Measurements from ENCODE around the gene JARID2.

The JARID2 gene

GRCh38 chr6:15330174-15330944 is 84.5 kb downstream of the JARID2 start:
- H3K4me2 ChIP-seq (ENCODE audit: low read length, poor library complexity, severe bottlenecking): peak overlapping the region; percentile 31
- H3K23ac ChIP-seq (ENCODE audit: low read length in 2 of 2): no peak overlapping the region
- no peak overlapping the region for H4K8ac ChIP-seq (ENCODE audit: low read length)
- no peak overlapping the region for H2AFZ ChIP-seq (ENCODE audit: low read depth, low read length)
- peaks cover 11% of the 10 kb centered on the region for H3K4me1 ChIP-seq (ENCODE audit: control insufficient read depth, insufficient read depth, low read depth, low read length)
- no peak overlapping the region for H2BK15ac ChIP-seq (ENCODE audit: low read depth, poor library complexity, severe bottlenecking)
- no peaks in the 10 kb centered on the region for H3K27me3 ChIP-seq (ENCODE audit: control insufficient read depth in 1 of 2, insufficient read depth in 1 of 2, low read length in 2 of 2)
- no peak overlapping the region for H3K14ac ChIP-seq (ENCODE audit: low read length in 2 of 2)
- H2BK5ac ChIP-seq (ENCODE audit: low read depth, low read length, poor library complexity, severe bottlenecking): no peak overlapping the region
- H3K79me1 ChIP-seq (replicated peaks; ENCODE audit: low read length, poor library complexity, severe bottlenecking): peaks cover 25% of the 10 kb centered on the region
- peak overlapping the region; percentile 34 to 39 for H3K18ac ChIP-seq (ENCODE audit: low read depth in 1 of 2, low read length in 2 of 2)
- H3K36me3 ChIP-seq (ENCODE audit: control insufficient read depth in 1 of 2, insufficient read depth in 2 of 2, low read depth in 1 of 2, low read length in 2 of 2): no peaks in the 10 kb centered on the region
- no peak overlapping the region for H3K27ac ChIP-seq (ENCODE audit: low read length, poor library complexity, severe bottlenecking)
- peak overlapping the region in 1 of 2 experiments; percentile 51 for H3K4me3 ChIP-seq (ENCODE audit: insufficient read depth in 1 of 2, low read depth in 1 of 2, low read length in 2 of 2)
- H3K9ac ChIP-seq (ENCODE audit: low read length): peak overlapping the region; percentile 77
- no peak overlapping the region for H4K91ac ChIP-seq (ENCODE audit: low read length)
- peak overlapping the region; percentile 73 for H2AK5ac ChIP-seq (ENCODE audit: low read length, severe bottlenecking)
- peak overlapping the region in 1 of 2 experiments; percentile 63 for H2BK12ac ChIP-seq (ENCODE audit: low read length in 2 of 2)
- 61% methylated on average over 5 of the region's 8 CpGs for WGBS
- H2BK120ac ChIP-seq (ENCODE audit: low read depth, low read length): no peak overlapping the region
- no peak overlapping the region for H3K4ac ChIP-seq (ENCODE audit: low read depth in 1 of 2, low read length in 2 of 2)
- no peaks in the 10 kb centered on the region for H3K9me3 ChIP-seq (ENCODE audit: control insufficient read depth, low read length)
- DNase-seq: no peak

- Histone ChIP-seq H4K91ac (ENCODE audit: low read length) (no peak overlapping the region), H3K36me3 (ENCODE audit: control insufficient read depth in 1 of 2, insufficient read depth in 2 of 2, low read depth in 1 of 2, low read length in 2 of 2) (no peaks in the 10 kb centered on the region), H2BK120ac (ENCODE audit: low read depth, low read length) (no peak overlapping the region), H3K4ac (ENCODE audit: low read depth in 1 of 2, low read length in 2 of 2) (no peak overlapping the region), H3K9ac (ENCODE audit: low read length) (peak overlapping the region; percentile 77), H2AFZ (ENCODE audit: low read depth, low read length) (no peak overlapping the region), H3K27ac (ENCODE audit: low read length, poor library complexity, severe bottlenecking) (no peak overlapping the region), H3K9me3 (ENCODE audit: control insufficient read depth, low read length) (no peaks in the 10 kb centered on the region), H3K23ac (ENCODE audit: low read length in 2 of 2) (no peak overlapping the region), H2BK12ac (ENCODE audit: low read length in 2 of 2) (peak overlapping the region in 1 of 2 experiments; percentile 33), H3K4me1 (ENCODE audit: control insufficient read depth, insufficient read depth, low read depth, low read length) (peaks cover 11% of the 10 kb centered on the region), H3K18ac (ENCODE audit: low read depth in 1 of 2, low read length in 2 of 2) (no peak overlapping the region), H3K27me3 (ENCODE audit: control insufficient read depth in 1 of 2, insufficient read depth in 1 of 2, low read length in 2 of 2) (no peaks in the 10 kb centered on the region), H2AK5ac (ENCODE audit: low read length, severe bottlenecking) (no peak overlapping the region), H3K79me1 (replicated peaks; ENCODE audit: low read length, poor library complexity, severe bottlenecking) (peaks cover 27% of the 10 kb centered on the region), H3K14ac (ENCODE audit: low read length in 2 of 2) (no peak overlapping the region), H3K4me3 (ENCODE audit: insufficient read depth in 1 of 2, low read depth in 1 of 2, low read length in 2 of 2) (no peak overlapping the region), H3K4me2 (ENCODE audit: low read length, poor library complexity, severe bottlenecking) (no peak overlapping the region), H2BK5ac (ENCODE audit: low read depth, low read length, poor library complexity, severe bottlenecking) (no peak overlapping the region), H2BK15ac (ENCODE audit: low read depth, poor library complexity, severe bottlenecking) (no peak overlapping the region), H4K8ac (ENCODE audit: low read length) (no peak overlapping the region)
- peak; percentile 49 for DNase-seq
Measured at GRCh38 chr6:15331143-15331542, 85.3 kb downstream of the JARID2 start.

GRCh38 chr6:15331629-15332251 is 85.9 kb downstream of the JARID2 start:
- Histone ChIP-seq H3K23ac (ENCODE audit: low read length in 2 of 2) (no peak overlapping the region), H3K9me3 (ENCODE audit: control insufficient read depth, low read length) (no peaks in the 10 kb centered on the region), H3K27ac (ENCODE audit: low read length, poor library complexity, severe bottlenecking) (no peak overlapping the region), H2BK5ac (ENCODE audit: low read depth, low read length, poor library complexity, severe bottlenecking) (no peak overlapping the region), H2BK120ac (ENCODE audit: low read depth, low read length) (no peak overlapping the region), H3K36me3 (ENCODE audit: control insufficient read depth in 1 of 2, insufficient read depth in 2 of 2, low read depth in 1 of 2, low read length in 2 of 2) (no peaks in the 10 kb centered on the region), H4K8ac (ENCODE audit: low read length) (no peak overlapping the region), H2BK12ac (ENCODE audit: low read length in 2 of 2) (no peak overlapping the region), H3K4me2 (ENCODE audit: low read length, poor library complexity, severe bottlenecking) (no peak overlapping the region), H4K91ac (ENCODE audit: low read length) (no peak overlapping the region), H3K9ac (ENCODE audit: low read length) (no peak overlapping the region), H3K4me3 (ENCODE audit: insufficient read depth in 1 of 2, low read depth in 1 of 2, low read length in 2 of 2) (no peak overlapping the region), H2AK5ac (ENCODE audit: low read length, severe bottlenecking) (no peak overlapping the region), H3K79me1 (replicated peaks; ENCODE audit: low read length, poor library complexity, severe bottlenecking) (peaks cover 25% of the 10 kb centered on the region), H2AFZ (ENCODE audit: low read depth, low read length) (no peak overlapping the region), H3K27me3 (ENCODE audit: control insufficient read depth in 1 of 2, insufficient read depth in 1 of 2, low read length in 2 of 2) (no peaks in the 10 kb centered on the region), H3K14ac (ENCODE audit: low read length in 2 of 2) (no peak overlapping the region), H3K4ac (ENCODE audit: low read depth in 1 of 2, low read length in 2 of 2) (no peak overlapping the region), H2BK15ac (ENCODE audit: low read depth, poor library complexity, severe bottlenecking) (no peak overlapping the region), H3K4me1 (ENCODE audit: control insufficient read depth, insufficient read depth, low read depth, low read length) (peaks cover 10% of the 10 kb centered on the region), H3K18ac (ENCODE audit: low read depth in 1 of 2, low read length in 2 of 2) (no peak overlapping the region)
- WGBS: 97% methylated on average over 8 of the region's 13 CpGs
- no peak for DNase-seq

DNA sequence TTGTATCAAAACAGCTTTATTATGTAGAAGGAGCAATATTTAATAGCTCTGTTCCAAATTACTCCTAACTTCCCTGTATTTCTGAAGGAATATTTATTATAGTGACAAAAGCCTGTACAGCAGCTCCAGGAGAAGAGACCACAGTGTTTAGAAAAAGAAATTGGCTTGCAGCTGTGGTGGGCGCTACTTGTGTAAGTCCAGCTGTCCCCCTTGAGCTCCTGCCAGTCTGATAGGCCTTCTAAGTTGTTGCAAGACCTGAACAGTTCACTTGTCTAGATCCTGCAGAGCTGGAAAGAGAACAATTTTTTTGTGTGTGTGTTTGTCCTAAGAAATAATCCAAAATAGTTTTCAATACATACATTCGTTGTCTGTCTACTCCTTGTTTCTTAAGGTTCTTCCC is 86.6 kb downstream of the JARID2 start:
- Histone ChIP-seq H3K4me2 (ENCODE audit: low read length, poor library complexity, severe bottlenecking) (no peak overlapping the region), H3K23ac (ENCODE audit: low read length in 2 of 2) (no peak overlapping the region), H4K8ac (ENCODE audit: low read length) (no peak overlapping the region), H3K14ac (ENCODE audit: low read length in 2 of 2) (no peak overlapping the region), H3K4me3 (ENCODE audit: insufficient read depth in 1 of 2, low read depth in 1 of 2, low read length in 2 of 2) (no peak overlapping the region), H3K18ac (ENCODE audit: low read depth in 1 of 2, low read length in 2 of 2) (no peak overlapping the region), H3K27ac (ENCODE audit: low read length, poor library complexity, severe bottlenecking) (no peak overlapping the region), H3K4me1 (ENCODE audit: control insufficient read depth, insufficient read depth, low read depth, low read length) (peaks cover 10% of the 10 kb centered on the region), H3K4ac (ENCODE audit: low read depth in 1 of 2, low read length in 2 of 2) (no peak overlapping the region), H3K27me3 (ENCODE audit: control insufficient read depth in 1 of 2, insufficient read depth in 1 of 2, low read length in 2 of 2) (no peaks in the 10 kb centered on the region), H2BK120ac (ENCODE audit: low read depth, low read length) (no peak overlapping the region), H2BK5ac (ENCODE audit: low read depth, low read length, poor library complexity, severe bottlenecking) (no peak overlapping the region), H3K36me3 (ENCODE audit: control insufficient read depth in 1 of 2, insufficient read depth in 2 of 2, low read depth in 1 of 2, low read length in 2 of 2) (no peaks in the 10 kb centered on the region), H2AFZ (ENCODE audit: low read depth, low read length) (no peak overlapping the region), H3K9me3 (ENCODE audit: control insufficient read depth, low read length) (no peaks in the 10 kb centered on the region), H3K9ac (ENCODE audit: low read length) (no peak overlapping the region), H2AK5ac (ENCODE audit: low read length, severe bottlenecking) (no peak overlapping the region), H3K79me1 (replicated peaks; ENCODE audit: low read length, poor library complexity, severe bottlenecking) (peaks cover 26% of the 10 kb centered on the region), H4K91ac (ENCODE audit: low read length) (no peak overlapping the region), H2BK12ac (ENCODE audit: low read length in 2 of 2) (no peak overlapping the region), H2BK15ac (ENCODE audit: low read depth, poor library complexity, severe bottlenecking) (no peak overlapping the region)
- WGBS: 71% methylated on average over 1 of the region's 2 CpGs
- peak; percentile 48 for DNase-seq

Data from mesenchymal stem cell (in vitro differentiated cells and primary cell).